Measurements from ENCODE around the gene EN1.

Gene EN1

GRCh38 chr2:118880501-118880900 is 33.1 kb upstream of the EN1 start:
- no peak for DNase-seq (ENCODE audit: low spot score)
- TF ChIP-seq CTCF (conservative IDR thresholded peaks at IDR 0.05; ENCODE audit: low read depth) = no peak
- CTCF ChIA-PET = interaction anchor here (0.6 to 1.2 kb wide), 2 partner anchors 304 to 313 kb away, joined by 4 to 5 read pairs; no protein-coding TSS in a partner anchor
- no peak overlapping the region for H3K27ac ChIP-seq
- POLR2A ChIA-PET (ENCODE audit: low non-redundant PET) = no interaction called here

- POLR2A ChIA-PET (ENCODE audit: low non-redundant PET) = no interaction called here
- no peak overlapping the region for H3K27ac ChIP-seq
- CTCF ChIA-PET = interaction anchor here (1.6 kb wide), 1 partner anchor 413 kb away, joined by 6 read pairs; no protein-coding TSS in a partner anchor
- DNase-seq (ENCODE audit: low spot score) = peak; percentile 43
- no peak for TF ChIP-seq CTCF (conservative IDR thresholded peaks at IDR 0.05; ENCODE audit: low read depth)
Observed at GRCh38 chr2:118878531-118879149, 31.2 kb upstream of the EN1 start.

GRCh38 chr2:118875318-118875717 is 27.9 kb upstream of the EN1 start:
- POLR2A ChIA-PET (ENCODE audit: low non-redundant PET) = no interaction called here

GRCh38 chr2:118874324-118874723 is 26.9 kb upstream of the EN1 start:
- H3K27ac ChIP-seq = no peak overlapping the region
- no peak for TF ChIP-seq CTCF (conservative IDR thresholded peaks at IDR 0.05; ENCODE audit: low read depth)
- CTCF ChIA-PET = interaction anchor here (0.6 kb wide), 1 partner anchor 845 kb away, joined by 3 read pairs; no protein-coding TSS in a partner anchor
- POLR2A ChIA-PET (ENCODE audit: low non-redundant PET) = no interaction called here
- no peak for DNase-seq (ENCODE audit: low spot score)

More at GRCh38 chr2:118875318-118875717, 27.9 kb upstream of the EN1 start:
- no peak overlapping the region for H3K27ac ChIP-seq
- CTCF ChIA-PET = interaction anchor here (0.6 kb wide), 1 partner anchor 931 kb away, joined by 3 read pairs; no protein-coding TSS in a partner anchor
- DNase-seq (ENCODE audit: low spot score) = no peak
- TF ChIP-seq CTCF (conservative IDR thresholded peaks at IDR 0.05; ENCODE audit: low read depth) = no peak

GRCh38 chr2:118865106-118865505 is 17.7 kb upstream of the EN1 start:
- DNase-seq (ENCODE audit: low spot score) = peak; percentile 59
- POLR2A ChIA-PET (ENCODE audit: low non-redundant PET) = no interaction called here
- CTCF ChIA-PET = no interaction called here
- H3K27ac ChIP-seq = no peak overlapping the region
- peak; percentile 65 for TF ChIP-seq CTCF (conservative IDR thresholded peaks at IDR 0.05; ENCODE audit: low read depth)

GRCh38 chr2:118864207-118864606 is 16.8 kb upstream of the EN1 start:
- DNase-seq (ENCODE audit: low spot score) = no peak
- H3K27ac ChIP-seq = no peak overlapping the region
- ChIA-PET CTCF (no interaction called here), POLR2A (ENCODE audit: low non-redundant PET) (no interaction called here)
- TF ChIP-seq CTCF (conservative IDR thresholded peaks at IDR 0.05; ENCODE audit: low read depth) = no peak

Measured in RWPE1 (cell line).